Stimulated activated CD4-positive, alpha-beta T cell treated with anti-CD3 and anti-CD28 coated beads, Interleukin-1b, Interleukin-23, amount 100 ng/mL, for 4 hours (primary cell): ENCODE data around the gene HDAC4.

ENCODE experiments used
- DNase-seq, 2 donors: peaks; one replicate each; pipeline ENCODE4 v3.0.0-alpha.2; 2020; ENCODE audit warnings: low read depth in 2 of 2

The HDAC4 gene

DNA sequence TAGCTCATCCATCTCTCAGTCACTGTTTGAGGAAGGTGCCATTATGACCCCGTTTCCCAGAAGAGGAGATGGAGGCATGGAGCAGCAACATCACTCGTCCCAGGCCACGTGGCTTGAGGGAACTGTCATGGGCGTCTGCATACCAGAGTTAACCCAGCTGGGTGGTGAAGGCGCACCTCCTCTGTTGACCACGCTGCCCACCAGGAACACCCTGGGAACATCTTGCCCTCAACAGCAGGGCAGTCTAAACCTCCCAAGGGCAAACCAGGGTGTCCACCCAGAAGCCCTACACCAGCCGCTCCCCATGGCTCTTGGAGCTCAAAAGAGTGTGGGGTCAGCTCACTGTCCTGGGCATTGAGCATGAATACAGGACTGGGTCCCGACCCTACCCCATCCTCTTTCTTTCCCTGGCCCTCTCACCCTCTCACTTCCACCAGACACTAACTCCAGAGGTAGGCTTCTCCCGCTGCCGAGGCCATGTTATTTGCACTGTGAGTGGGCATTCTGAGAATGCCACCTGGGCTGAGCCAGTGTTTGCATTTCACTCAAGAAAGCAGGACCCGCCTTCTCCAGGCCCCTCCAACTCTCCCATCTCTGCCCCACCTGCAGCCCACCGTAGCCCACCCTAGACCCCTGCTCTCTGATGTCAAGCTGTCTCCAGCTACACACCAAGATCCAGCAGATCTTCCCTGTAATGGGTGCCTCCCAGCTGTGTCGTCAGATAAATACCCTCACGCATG is 259.6 kb downstream of the HDAC4 start:
- no peak for DNase-seq

- DNase-seq: no peak
These were observed 260.3 kb downstream of the HDAC4 start for GRCh38 chr2:239140346-239141020.

- DNase-seq: no peak
These were observed 261.3 kb downstream of the HDAC4 start for GRCh38 chr2:239139566-239139965.

GRCh38 chr2:239139101-239139500 is 261.7 kb downstream of the HDAC4 start:
- DNase-seq: no peak

DNA sequence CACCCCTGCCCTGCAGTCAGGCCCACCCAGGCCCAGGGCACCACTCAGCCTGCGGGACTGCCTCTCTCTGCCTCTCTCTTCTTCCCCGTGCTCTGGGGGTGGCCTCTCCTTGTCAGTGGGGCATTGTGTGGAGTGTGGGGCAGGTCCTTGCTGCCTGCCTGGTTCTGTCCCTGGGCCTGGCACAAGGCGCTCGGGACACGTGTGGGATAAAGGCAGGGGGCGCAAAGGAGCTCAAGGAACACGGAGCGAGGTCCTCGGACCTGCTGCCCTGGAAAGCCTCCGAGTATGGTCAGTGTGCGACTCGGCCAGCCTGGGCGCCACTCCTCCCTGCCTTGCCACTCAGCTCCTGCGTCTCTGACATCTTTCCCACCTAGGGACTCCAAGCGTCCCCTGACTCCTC is 262.2 kb downstream of the HDAC4 start:
- no peak for DNase-seq

- no peak for DNase-seq
These were observed 262.9 kb downstream of the HDAC4 start for GRCh38 chr2:239137898-239138283.

DNA sequence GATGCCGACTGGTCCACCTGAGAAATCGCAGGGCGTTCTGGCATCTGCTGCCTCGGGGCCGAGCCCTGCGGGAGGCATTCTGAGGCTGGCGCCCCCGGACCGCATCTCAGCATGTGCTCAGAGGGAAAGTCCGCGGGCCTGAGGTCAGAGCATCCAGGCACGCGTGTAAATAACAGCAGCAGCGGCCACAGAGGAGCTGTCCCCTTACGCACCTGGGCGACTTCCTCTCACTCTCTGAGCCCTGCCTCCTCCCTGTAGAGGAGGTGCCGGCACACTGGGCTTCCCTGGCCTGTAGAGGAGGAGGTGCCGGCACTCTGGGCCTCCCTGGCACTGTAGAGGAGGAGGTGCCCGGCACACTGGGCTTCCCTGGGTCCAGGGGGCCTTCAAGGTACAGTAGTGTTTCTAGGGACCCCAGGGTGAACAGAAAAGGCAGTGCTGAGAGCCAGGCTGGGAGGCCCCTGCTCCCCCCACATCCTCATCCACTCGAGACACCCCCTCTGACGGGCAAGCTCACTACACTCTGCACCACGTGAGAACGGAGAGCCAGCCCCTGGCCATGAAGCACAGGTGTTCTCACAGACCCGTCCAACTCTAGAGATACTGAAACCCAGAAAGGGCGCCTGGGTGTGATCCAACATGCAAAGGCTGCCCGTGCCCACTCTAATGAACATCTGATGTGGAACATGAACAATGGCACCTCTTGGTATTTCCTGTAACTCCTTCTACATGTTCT is 263.5 kb downstream of the HDAC4 start:
- DNase-seq: no peak

DNA sequence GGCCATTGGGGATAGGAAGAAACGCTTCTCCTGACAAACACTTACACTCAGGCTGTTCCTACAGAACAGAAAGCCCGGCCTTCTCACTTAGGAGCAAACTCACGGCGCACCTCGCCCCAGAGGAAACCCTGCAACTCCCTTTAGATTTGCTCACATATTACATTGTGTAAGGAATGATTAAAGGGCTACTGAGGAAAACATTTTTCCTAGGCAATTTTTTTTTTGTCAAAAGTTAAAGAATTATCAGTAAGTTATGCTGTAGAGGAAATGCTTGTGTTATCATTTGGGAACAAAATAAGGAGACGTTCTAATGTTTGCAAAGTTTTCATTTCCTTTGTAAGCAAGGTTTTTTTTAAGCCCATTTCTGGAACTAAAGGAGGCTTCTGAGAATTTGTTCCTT is 264.1 kb downstream of the HDAC4 start:
- no peak for DNase-seq

DNA sequence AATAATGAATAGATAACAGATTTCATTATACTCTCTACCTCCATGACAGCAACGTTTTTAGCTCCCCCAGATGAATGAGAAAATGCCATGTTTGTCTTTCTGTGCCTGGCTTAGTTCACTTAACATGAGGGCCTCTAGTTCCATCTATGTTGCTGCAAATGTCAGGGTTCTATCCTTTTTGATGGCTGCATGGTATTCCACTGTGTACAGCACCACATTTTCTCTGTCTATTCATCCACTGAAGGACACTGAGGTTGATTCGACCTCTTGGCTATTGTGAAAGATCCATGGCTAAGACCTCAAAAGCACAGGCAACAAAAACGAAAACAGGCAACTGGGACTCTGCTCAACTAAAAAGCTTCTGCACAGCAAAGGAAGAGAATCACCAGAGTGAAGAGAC is 264.6 kb downstream of the HDAC4 start:
- DNase-seq: no peak

GRCh38 chr2:239135531-239135930 is 265.3 kb downstream of the HDAC4 start:
- no peak for DNase-seq

DNA sequence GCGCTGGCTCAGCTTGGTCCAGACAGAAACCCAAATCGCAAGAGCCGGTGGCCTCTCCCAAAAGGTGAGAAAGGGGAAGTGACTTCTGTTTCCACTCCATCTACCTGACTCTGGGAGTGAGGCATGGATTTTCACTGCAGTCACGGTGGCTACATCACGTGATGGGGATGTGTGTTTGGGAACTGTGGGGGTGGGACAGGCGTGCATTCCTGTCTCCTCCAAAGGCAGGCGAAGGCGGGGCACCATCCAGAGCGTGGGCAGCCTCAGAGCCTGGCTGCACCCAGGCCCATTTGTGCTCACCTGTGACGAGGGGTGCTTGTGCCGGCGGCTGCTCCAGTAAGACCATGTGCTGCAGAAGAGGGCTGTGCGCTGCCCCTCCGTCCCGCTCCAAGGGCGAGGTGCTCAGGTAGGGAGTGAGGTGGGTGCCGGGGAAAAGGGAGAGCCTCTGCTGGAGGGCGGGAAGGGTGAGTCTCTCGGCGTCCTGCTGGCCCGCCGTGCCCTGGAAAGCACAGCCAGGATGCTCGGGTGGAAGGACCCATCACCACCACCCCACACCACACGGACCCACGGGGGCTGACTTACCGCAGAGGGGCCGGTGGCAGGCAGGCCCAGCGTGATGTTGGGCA is 266.8 kb downstream of the HDAC4 start:
- no peak for DNase-seq

DNA sequence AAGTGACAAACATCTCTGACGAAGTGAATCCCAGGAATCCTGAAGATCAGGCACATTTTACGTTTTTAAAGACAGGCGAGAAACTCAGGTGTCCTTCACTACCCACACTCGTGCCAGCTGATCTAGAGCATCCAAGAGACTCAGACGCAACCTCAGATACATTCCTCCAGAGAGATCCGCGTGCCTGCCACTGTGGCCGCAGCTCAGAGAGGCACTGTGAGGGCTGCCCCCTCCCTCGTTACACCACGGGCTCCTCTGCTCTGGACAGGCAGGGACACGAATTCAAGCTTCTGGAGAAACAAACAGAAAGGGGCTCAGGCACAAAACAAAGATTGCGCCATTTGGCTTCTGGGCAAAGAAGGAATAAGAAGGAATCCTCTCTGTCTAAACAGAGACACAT is 268.0 kb downstream of the HDAC4 start:
- no peak for DNase-seq

DNA sequence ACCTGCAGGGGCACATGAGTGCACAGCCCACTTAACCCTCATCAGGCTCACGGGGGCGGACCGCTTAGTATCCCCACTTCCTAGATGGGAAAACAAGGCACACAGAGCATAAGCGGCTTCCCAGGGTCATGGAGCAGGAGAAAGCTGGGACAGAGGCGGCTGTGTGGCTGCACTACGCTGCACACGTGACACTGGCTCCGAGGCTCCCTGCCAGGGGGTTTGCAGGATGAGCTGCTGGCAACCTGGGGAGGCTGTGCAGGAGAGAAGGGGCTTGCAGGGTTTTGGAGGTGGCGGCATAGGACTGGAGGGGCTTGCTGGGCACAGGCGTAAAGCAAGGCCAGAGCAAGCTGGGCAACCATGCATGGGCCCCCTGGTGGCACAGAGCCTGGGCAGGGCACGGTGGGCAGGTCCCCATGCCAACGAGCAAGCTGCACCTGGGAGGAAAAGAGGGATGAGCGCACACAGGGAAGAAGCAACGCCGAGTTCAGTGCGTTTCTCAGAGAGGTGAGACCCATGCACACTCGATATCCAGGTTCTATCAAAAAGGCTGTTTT is 268.6 kb downstream of the HDAC4 start:
- no peak for DNase-seq

GRCh38 chr2:239131521-239131920 is 269.3 kb downstream of the HDAC4 start:
- no peak for DNase-seq

DNA sequence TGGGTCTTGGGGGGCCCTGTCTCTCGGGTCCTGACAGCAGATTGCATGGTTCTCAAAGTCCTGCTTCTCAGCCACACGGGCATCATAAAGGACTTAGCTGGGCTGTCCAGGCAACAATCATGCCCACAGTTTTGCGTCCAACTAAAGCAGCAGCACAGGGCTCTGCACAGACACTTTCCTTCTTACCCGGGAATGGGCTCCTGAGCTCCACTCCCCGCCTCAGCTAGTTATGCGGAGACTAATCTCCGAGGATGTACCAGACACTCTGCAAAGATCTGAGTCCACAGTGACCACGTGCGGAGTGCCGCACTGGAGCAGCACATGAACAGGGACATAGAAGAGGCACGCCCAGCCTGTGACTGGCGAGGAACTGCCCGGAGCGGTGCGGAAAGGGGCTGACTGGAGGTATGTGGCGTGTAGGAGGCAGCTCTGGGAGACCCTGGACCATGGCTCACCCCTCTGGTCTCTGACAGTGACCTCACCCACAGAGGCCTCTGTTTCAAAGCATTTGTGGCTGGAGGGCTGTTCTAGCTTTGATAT is 270.0 kb downstream of the HDAC4 start:
- DNase-seq: no peak

- DNase-seq: no peak
These were observed 270.8 kb downstream of the HDAC4 start for GRCh38 chr2:239130041-239130440.

- no peak for DNase-seq
These were observed 271.5 kb downstream of the HDAC4 start for GRCh38 chr2:239129147-239129920.

DNA sequence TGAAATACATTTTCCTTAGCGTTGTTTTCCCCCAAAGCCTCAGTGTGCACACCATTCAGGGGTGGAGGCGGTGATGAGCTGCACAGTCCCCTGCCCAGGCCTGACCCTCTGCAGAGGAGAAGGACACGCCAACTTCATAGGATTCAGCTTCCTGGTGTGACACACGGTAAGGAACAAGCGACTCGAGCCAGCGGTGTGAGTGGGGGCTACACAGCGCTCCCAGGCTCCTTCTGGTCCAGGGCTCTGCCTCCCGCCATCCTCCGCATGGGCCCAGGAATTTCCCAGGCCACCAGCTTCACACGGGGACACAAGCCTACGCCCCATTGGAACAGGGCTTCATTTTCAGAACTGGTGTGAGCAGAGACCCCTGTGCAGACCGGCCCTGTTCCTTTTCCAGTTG is 272.1 kb downstream of the HDAC4 start:
- DNase-seq: no peak

DNA sequence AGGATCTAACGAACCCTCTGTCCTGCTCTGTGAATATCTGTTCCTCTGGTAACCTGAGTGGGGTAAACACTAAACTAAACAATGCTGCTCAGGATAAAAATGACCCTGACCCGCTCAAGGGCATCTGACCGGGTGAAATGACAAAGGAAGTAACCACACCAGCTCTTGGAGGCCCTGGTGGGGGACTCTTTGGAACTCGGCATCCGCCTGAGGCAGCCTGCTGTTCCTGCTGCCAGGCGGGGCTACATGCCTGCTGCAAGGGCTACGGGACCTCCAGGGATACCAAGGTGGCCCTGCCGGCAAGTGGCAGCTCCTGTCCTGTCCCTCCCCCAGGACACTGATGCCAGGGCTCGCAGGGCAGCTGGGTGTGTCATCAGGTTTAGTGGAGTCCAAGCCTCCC is 273.3 kb downstream of the HDAC4 start:
- DNase-seq: no peak

GRCh38 chr2:239125726-239126675 is 274.8 kb downstream of the HDAC4 start:
- DNase-seq: no peak
